Measurements from ENCODE around the gene ZNF397.

DNA sequence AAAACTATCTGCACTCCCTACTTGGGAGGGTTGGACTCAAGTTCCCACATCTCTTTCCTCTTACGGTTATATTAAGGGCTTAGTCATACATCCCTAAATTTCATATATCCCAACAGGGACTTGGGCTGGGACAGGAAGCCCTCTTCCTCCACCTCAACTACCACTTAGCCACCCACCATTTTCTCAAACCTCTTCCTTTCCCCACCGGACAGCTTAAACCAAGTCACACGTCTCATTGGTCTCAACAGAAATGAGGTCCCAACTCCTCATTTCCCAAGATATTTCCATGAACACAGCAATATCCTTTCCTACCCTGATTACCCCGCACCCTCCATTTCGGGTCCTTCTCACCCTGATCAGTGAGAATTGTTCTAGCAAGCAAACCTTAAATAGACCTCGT is 48.5 kb downstream of the ZNF397 start:
- TF ChIP-seq, protein P1, sequence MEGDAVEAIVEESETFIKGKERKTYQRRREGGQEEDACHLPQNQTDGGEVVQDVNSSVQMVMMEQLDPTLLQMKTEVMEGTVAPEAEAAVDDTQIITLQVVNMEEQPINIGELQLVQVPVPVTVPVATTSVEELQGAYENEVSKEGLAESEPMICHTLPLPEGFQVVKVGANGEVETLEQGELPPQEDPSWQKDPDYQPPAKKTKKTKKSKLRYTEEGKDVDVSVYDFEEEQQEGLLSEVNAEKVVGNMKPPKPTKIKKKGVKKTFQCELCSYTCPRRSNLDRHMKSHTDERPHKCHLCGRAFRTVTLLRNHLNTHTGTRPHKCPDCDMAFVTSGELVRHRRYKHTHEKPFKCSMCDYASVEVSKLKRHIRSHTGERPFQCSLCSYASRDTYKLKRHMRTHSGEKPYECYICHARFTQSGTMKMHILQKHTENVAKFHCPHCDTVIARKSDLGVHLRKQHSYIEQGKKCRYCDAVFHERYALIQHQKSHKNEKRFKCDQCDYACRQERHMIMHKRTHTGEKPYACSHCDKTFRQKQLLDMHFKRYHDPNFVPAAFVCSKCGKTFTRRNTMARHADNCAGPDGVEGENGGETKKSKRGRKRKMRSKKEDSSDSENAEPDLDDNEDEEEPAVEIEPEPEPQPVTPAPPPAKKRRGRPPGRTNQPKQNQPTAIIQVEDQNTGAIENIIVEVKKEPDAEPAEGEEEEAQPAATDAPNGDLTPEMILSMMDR (IDR thresholded peaks at IDR 0.05; ENCODE audit: borderline replicate concordance, extremely low read depth, low read length, poor library complexity, severe bottlenecking), result no peak
- TF ChIP-seq EZH2 (IDR thresholded peaks at IDR 0.05; ENCODE audit: borderline replicate concordance, low read depth, low read length, severe bottlenecking), result no peak

All from DND-41 (cell line).